Activated CD4-positive, alpha-beta T cell treated with anti-CD3 and anti-CD28 coated beads for 24 hours (primary cell): ENCODE data around the gene PAK5.

Source experiments
- DNase-seq, 2 donors: peaks; one replicate each; pipeline ENCODE4 v3.0.0-alpha.2; 2020; ENCODE audit warnings: low read depth in 2 of 2

Gene PAK5

DNA sequence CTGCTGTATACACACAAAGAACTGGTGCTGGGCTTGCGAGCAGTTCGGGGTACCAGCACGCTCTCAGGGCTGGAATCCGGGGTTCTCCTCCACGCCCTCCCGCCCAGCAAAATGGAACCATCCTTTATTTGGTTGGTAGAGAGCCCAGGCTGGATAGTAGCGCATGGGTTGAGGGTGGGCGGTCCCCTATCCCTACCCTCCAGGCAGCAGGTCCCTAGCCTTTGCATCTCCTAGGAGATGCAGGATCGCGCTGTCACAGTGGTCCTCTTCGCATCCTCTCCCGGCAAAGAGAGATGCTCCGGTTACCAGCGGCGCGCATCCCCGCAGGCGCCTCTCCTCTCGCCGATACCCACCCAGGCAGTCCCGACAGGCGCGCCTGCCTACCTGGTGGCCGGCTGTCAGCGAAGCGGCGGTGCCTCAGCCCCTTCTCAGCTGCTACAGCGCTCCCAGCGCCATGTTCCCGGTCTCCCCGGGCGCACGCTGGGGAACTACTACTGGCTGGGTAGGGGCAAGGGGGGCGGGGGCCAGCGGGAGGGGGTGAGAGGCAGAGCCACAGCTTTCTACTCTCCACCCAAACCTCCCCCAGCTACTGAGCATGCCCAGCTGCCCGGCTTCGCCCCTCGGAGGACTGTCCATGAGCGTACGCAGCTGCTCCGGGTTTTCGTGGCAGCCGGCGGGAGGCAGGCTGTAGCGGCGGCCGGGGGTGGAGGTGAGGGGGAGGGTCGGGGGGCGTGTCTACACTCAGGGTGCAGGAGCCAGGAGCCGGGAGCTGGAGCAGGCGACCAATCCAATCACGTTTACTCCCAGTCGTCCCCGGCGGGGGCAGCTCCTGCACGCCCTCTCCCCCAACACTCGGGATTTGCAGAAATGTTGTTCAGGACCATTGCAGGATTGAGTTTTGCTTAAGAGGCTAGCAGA is at the start of gene PAK5:
PAK5 (minus strand) TSS at position 699 of the 918 bp plus-strand sequence. CDS start 194,748 bp downstream, outside the sequence.
- DNase-seq = no peak

DNA sequence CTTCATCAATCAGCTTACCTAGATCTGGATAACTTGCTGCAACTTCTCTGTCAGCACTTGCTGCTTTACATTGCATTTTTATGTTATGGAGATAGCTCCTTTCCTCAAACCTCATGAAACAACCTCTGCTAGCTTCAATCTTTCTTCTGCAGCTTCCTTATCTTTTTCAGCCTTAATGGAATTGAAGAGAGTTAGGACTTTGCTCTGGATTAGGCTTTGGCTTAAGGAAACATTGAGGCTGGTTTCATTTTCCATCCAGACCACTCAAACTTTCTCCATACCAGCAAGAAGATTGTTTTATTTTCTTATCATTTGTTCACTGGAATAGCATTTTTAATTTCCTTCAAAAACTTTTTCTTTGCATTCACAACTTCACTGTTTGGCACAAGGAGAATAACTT is 48.8 kb upstream of the PAK5 start:
- DNase-seq = no peak

DNA sequence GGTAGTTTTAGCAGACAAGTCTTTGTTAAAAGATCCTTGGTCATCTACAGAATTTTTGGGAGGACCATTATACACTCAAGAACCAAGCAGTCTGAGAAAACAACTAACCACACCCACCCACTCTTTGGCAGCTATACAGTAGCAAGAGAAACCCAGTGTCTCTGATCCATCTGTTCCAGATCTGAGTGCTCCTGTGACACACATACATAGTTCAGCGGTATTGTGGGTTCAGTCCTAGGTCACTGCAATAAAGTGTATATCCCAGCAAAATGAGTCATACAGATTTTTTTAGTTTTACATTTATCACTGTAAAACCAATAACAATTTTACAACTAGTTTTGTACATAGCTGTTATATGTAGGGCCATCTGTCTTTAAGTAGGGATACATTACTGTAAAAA is 47.4 kb upstream of the PAK5 start:
- DNase-seq = no peak

- DNase-seq = no peak
Observed at GRCh38 chr20:9884666-9885065, 45.8 kb upstream of the PAK5 start.

- no peak for DNase-seq
Observed at GRCh38 chr20:9884061-9884460, 45.2 kb upstream of the PAK5 start.

GRCh38 chr20:9877932-9878495 is 39.1 kb upstream of the PAK5 start:
- DNase-seq = no peak

- DNase-seq = no peak
Observed at GRCh38 chr20:9867196-9867980, 28.5 kb upstream of the PAK5 start.

GRCh38 chr20:9852566-9852965 is 13.7 kb upstream of the PAK5 start:
- DNase-seq = no peak

GRCh38 chr20:9839626-9840025 is 750 bp upstream of the PAK5 start:
- DNase-seq = no peak

DNA sequence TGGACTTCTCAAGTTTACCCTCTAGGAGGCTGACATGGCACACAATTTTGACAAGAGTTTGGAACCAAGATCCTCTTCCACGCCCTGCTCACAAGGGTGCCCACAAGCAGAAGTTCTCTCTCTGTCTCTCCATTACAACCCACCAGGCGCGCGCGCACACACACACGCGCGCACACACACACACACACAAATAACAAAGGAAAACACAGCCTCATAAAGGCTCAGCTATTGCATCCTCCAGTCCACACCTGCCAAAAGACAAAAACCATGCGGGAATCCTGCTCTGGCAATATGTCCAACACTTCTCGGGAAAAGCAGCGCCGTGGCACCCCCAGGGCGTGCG is 870 bp downstream of the PAK5 start:
- no peak for DNase-seq

DNA sequence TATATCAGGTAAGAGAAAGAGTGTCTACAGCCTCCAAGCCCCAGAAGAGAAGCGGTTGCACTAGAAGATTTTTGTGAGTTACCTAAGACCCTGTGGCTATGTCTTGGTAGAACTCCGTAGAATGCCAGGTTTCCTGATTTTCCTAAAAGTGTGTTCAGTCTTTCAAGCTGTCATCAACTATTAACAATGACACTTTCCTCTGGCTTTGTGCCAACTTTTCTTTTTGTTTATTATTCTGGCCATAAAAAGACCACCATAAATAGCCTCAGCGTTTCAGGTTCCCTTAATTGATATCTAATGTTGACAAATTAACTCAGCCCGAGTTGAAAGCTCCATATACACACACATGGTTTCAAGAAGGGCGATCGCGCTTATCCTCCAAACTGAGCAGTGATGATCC is 1.2 kb downstream of the PAK5 start:
- DNase-seq = no peak

DNA sequence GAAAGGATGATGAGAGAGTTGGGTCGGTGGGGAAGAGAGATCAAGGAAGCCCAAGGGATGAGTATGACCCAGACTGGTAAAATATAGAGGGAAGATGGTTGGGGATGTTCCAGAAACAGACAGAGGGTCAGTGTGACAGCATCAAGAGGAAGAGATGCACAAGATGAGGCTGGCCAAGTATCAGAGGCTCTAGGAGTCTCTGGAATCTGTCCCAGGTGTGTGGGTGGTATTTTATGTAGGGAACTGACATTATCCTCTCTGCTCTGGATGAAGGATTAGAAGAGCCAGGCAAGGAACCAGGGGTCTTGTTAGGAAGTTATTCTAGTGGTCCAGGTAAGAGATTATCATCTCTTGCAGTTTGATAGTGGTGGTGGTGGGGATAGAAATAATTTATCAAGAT is 3.6 kb downstream of the PAK5 start:
- no peak for DNase-seq

GRCh38 chr20:9831032-9831431 is 7.8 kb downstream of the PAK5 start:
- no peak for DNase-seq

- no peak for DNase-seq
Observed at GRCh38 chr20:9829835-9830234, 9.0 kb downstream of the PAK5 start.

DNA sequence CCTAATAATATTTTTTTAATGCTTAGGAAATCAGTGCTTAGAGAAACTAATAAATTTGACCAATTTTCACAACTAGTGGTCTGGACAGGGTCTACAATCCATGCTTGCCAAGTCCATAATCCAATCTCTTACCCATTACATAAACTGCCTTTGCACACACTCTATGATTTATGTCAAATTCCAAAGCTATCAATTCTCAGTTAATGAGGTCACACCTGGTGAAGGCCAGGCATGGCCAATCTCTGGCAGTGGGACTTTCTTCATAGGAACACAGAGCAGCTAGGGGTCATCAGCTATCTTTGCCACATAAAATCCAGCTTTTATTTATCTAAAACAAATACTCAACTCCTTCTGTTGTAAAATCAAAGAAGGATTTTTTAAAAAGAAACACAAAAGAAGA is 21.2 kb downstream of the PAK5 start:
- no peak for DNase-seq

DNA sequence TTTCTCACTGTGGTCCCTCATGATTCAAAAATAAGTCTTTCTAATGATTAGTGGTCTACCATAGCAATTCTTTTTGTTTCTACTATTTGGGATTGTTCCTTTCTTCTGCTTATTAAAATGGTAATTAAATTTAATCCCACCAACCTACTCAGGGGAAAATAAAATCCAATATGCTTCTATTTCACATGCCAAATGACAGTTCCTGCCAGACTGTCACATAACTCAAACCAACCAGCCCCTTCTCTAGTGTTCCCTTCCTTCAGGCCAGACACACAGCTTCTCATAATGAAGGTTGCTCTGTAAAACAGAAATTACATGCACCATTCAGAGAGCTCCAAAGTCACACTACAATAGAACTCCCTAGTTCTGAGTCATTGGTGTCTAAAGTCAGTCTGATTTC is 23.2 kb downstream of the PAK5 start:
- no peak for DNase-seq

DNA sequence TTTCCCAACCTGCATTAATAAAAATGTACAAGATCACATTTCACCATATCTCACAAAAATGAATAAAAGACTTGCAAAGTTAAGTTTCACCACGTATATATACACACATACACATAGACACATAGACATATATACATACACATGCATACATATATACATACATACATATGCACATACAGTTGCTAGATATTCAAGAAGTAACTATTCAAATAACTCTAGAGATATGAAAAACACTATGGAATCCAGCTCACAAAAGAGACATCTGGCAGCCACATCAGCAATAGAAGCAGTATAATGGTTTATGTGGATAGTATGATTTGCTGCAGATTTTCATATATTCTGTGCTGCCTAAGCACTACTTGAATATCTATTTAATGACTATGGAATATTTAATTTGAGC is 28.1 kb downstream of the PAK5 start:
- DNase-seq = no peak

DNA sequence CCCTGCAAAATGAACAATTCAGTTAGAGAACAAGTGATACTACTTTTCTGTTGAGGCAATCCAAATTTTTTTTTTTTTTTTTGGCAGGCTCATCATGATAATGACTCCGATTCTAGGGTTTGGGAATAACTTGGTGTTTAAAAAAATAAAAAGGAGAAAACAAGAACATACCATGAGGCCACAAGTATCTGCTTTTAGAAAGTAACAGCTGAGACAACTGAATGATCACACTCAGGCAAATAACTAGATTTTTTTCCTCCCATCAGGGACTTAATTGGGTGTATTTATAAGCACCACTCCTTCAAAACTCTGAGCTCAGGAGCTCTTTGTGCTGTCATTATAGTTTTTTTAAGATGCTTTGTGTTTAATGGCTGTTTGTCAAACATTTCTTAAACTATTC is 29.6 kb downstream of the PAK5 start:
- DNase-seq = no peak

GRCh38 chr20:9808166-9808565 is 30.7 kb downstream of the PAK5 start:
- no peak for DNase-seq

DNA sequence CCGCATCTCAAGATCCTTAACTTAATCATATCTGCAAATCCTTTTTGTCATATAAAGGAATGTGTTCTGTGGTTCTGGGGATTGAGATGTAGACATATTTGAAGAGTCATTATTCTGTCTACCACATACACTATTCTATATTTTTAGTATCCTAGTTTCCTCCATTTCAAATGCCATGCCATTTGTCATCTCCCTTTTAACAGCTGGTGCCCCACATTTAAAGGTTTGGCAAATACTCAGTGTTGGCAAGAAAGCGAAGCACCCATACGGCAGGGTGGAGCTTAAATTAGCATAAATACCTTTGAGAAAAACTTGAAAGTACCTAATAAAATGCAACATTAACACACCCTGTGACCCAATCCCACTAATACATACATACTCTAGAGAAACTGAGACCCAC is 31.7 kb downstream of the PAK5 start:
- no peak for DNase-seq

DNA sequence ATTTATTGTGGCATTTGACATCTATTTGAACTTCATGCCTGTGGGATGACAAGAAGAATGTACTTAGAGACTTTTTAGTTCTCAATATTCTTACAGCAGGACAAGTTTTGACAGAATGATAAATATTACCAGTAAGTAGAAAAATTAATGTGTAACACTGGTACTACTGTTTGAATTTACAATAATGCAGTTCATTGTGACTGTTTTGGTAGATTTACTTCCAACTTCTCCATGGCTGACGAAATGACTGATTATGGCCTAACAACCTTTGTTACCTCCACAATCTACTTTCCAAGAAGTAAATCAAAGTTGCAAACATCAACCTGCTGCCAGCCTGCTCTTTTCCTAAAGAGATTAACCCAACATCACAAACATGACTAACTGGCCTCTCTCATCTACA is 38.5 kb downstream of the PAK5 start:
- DNase-seq = no peak

GRCh38 chr20:9794831-9795230 is 44.0 kb downstream of the PAK5 start:
- DNase-seq = no peak

- no peak for DNase-seq
Observed at GRCh38 chr20:9792674-9793073, 46.2 kb downstream of the PAK5 start.
